Naive B cell (primary cell): Measurements from ENCODE around the gene GNAI1. TPM values are rescaled to one million over a fixed set of nuclear protein-coding genes. Genes with fewer than 3 reads are reported as not detected.

ENCODE experiments used
- ATAC-seq, 2 donors: fragments of 150-1000 bp; cut with Tn5 transposase; 2 replicates each; pipeline ENCODE4 v1.10.0; 2021; ENCODE audit warnings: low read depth in 2 of 2, mild to moderate bottlenecking in 2 of 2, moderate library complexity in 2 of 2
- DNase-seq: peaks from one replicate; pipeline ENCODE4 v3.0.0; 2022
- H3K27ac Mint-ChIP-seq, 6 donors: one replicate each; pipeline ENCODE4 v1.8.0; 2020 to 2022; ENCODE audit warnings: mild to moderate bottlenecking in 6 of 6, mixed read lengths in 6 of 6, moderate library complexity in 5 of 6, inconsistent platforms in 2 of 6
- H3K27me3 Mint-ChIP-seq, 3 donors: one replicate each; pipeline ENCODE4 v1.8.0; 2021 to 2022; ENCODE audit warnings: mixed read lengths in 3 of 3, mild to moderate bottlenecking in 1 of 3
- H3K36me3 Mint-ChIP-seq, 2 donors: one replicate each; pipeline ENCODE4 v1.8.0; 2020 to 2022; ENCODE audit warnings: mixed read lengths in 2 of 2, inconsistent platforms in 1 of 2, mild to moderate bottlenecking in 1 of 2
- H3K4me1 Mint-ChIP-seq, 3 donors: one replicate each; pipeline ENCODE4 v1.8.0; 2020 to 2022; ENCODE audit warnings: mixed read lengths in 3 of 3, inconsistent platforms in 1 of 3, mild to moderate bottlenecking in 1 of 3, moderate library complexity in 1 of 3
- H3K4me3 Mint-ChIP-seq, 8 donors: one replicate each; pipeline ENCODE4 v1.8.0; 2020 to 2022; ENCODE audit warnings: mild to moderate bottlenecking in 8 of 8, mixed read lengths in 8 of 8, moderate library complexity in 8 of 8, inconsistent platforms in 2 of 8
- H3K9me3 Mint-ChIP-seq, 7 donors: one replicate each; pipeline ENCODE4 v1.8.0; 2020 to 2022; ENCODE audit warnings: mixed read lengths in 7 of 7, mild to moderate bottlenecking in 5 of 7, inconsistent platforms in 2 of 7, moderate library complexity in 1 of 7
- polyA plus RNA-seq, 6 donors: library from polyadenylated mRNA; unstranded; fragments of 300-500 nt; fragmentation: Illumina TruSeq; gene quantifications; one replicate each; pipeline ENCODE4 v1.2.3, GENCODE V29; 2021; ENCODE audit warnings: low read depth in 6 of 6

GNAI1 gene
- polyA plus RNA-seq, 6 donors from 2014 or later = 0.44 to 1.1 (median 0.93) TPM; not detected in 2

- no peaks in the 10 kb centered on the region for H3K27me3 Mint-ChIP-seq
- DNase-seq (no peak), ATAC-seq (no peak)
- H3K9me3 Mint-ChIP-seq = no peaks in the 10 kb centered on the region
- H3K4me3 Mint-ChIP-seq = no peak overlapping the region
- H3K27ac Mint-ChIP-seq = no peak overlapping the region
- H3K36me3 Mint-ChIP-seq = no peaks in the 10 kb centered on the region
- H3K4me1 Mint-ChIP-seq = peaks cover 5 to 9% (median 7%) of the 10 kb centered on the region in 3 donors
These were observed 24.3 kb upstream of the GNAI1 start for GRCh38 chr7:80110376-80110775.

GRCh38 chr7:80114159-80114558, 20.5 kb upstream of the GNAI1 start:
- Mint-ChIP-seq H3K4me3 (no peak overlapping the region), H3K9me3 (no peaks in the 10 kb centered on the region), H3K27me3 (peaks cover 0 to 4% (median 0%) of the 10 kb centered on the region in 3 donors), H3K27ac (no peak overlapping the region), H3K36me3 (no peaks in the 10 kb centered on the region), H3K4me1 (peaks cover 0 to 2% (median 0%) of the 10 kb centered on the region in 3 donors)
- ATAC-seq = no peak
- no peak for DNase-seq

GRCh38 chr7:80124526-80125264, 9.9 kb upstream of the GNAI1 start:
- DNase-seq = no peak
- peak overlapping the region in 1 of 6 donors; percentile 95 for H3K27ac Mint-ChIP-seq

GRCh38 chr7:80127412-80128160, 7.0 kb upstream of the GNAI1 start:
- Mint-ChIP-seq H3K9me3 (no peaks in the 10 kb centered on the region), H3K27me3 (peaks cover 0 to 5% (median 0%) of the 10 kb centered on the region in 3 donors), H3K36me3 (no peaks in the 10 kb centered on the region), H3K4me1 (peaks cover 4 to 7% (median 5%) of the 10 kb centered on the region in 3 donors), H3K27ac (peak overlapping the region in 1 of 6 donors; percentile 64), H3K4me3 (no peak overlapping the region)
- ATAC-seq = no peak
- no peak for DNase-seq

More at GRCh38 chr7:80124526-80125264, 9.9 kb upstream of the GNAI1 start:
- ATAC-seq = peak; percentile 30 to 51
- H3K4me3 Mint-ChIP-seq = peak overlapping the region in 1 of 8 donors; percentile 37
- H3K27me3 Mint-ChIP-seq = no peaks in the 10 kb centered on the region
- no peaks in the 10 kb centered on the region for H3K9me3 Mint-ChIP-seq
- H3K4me1 Mint-ChIP-seq = peaks cover 4 to 7% (median 5%) of the 10 kb centered on the region in 3 donors
- H3K36me3 Mint-ChIP-seq = no peaks in the 10 kb centered on the region

- DNase-seq (no peak), ATAC-seq (no peak)
- H3K27me3 Mint-ChIP-seq = peaks cover 4 to 10% (median 5%) of the 10 kb centered on the region in 3 donors
- H3K4me1 Mint-ChIP-seq = peaks cover 5 to 11% (median 8%) of the 10 kb centered on the region in 3 donors
- no peak overlapping the region for H3K4me3 Mint-ChIP-seq
- no peak overlapping the region for H3K27ac Mint-ChIP-seq
- H3K9me3 Mint-ChIP-seq = no peaks in the 10 kb centered on the region
- H3K36me3 Mint-ChIP-seq = no peaks in the 10 kb centered on the region
These were observed 5.7 kb upstream of the GNAI1 start for GRCh38 chr7:80128918-80129317.

GRCh38 chr7:80129785-80130184, 4.8 kb upstream of the GNAI1 start:
- Mint-ChIP-seq H3K4me3 (no peak overlapping the region), H3K27me3 (peaks cover 8 to 14% (median 9%) of the 10 kb centered on the region in 3 donors), H3K36me3 (no peaks in the 10 kb centered on the region), H3K4me1 (peaks cover 6 to 13% (median 9%) of the 10 kb centered on the region in 3 donors), H3K9me3 (no peaks in the 10 kb centered on the region), H3K27ac (no peak overlapping the region)
- ATAC-seq (no peak), DNase-seq (no peak)

GRCh38 chr7:80131675-80132435, 2.8 kb upstream of the GNAI1 start:
- DNase-seq (no peak), ATAC-seq (no peak)
- Mint-ChIP-seq H3K4me1 (peaks cover 14 to 23% (median 17%) of the 10 kb centered on the region in 3 donors), H3K27me3 (peaks cover 19 to 24% (median 23%) of the 10 kb centered on the region in 3 donors), H3K36me3 (no peaks in the 10 kb centered on the region), H3K4me3 (no peak overlapping the region), H3K27ac (no peak overlapping the region), H3K9me3 (no peaks in the 10 kb centered on the region)

GRCh38 chr7:80132594-80132993, 2.0 kb upstream of the GNAI1 start:
- Mint-ChIP-seq H3K9me3 (peaks cover 0 to 2% (median 0%) of the 10 kb centered on the region in 7 donors), H3K4me3 (peak overlapping the region in 2 of 8 donors; percentile 10 to 75), H3K4me1 (peaks cover 16 to 26% (median 18%) of the 10 kb centered on the region in 3 donors), H3K27ac (no peak overlapping the region), H3K36me3 (peaks cover 0 to 3% of the 10 kb centered on the region in 2 donors), H3K27me3 (peaks cover 24 to 28% (median 28%) of the 10 kb centered on the region in 3 donors)
- DNase-seq = no peak
- no peak for ATAC-seq

- H3K27ac Mint-ChIP-seq = no peak overlapping the region
- H3K9me3 Mint-ChIP-seq = peaks cover 0 to 4% (median 0%) of the 10 kb centered on the region in 7 donors
- peaks cover 29 to 35% (median 31%) of the 10 kb centered on the region in 3 donors for H3K27me3 Mint-ChIP-seq
- ATAC-seq (no peak), DNase-seq (no peak)
- peak overlapping the region; percentile 75 to 87 (median 79) for H3K4me3 Mint-ChIP-seq
- H3K36me3 Mint-ChIP-seq = peaks cover 0 to 7% of the 10 kb centered on the region in 2 donors
- peaks cover 16 to 30% (median 18%) of the 10 kb centered on the region in 3 donors for H3K4me1 Mint-ChIP-seq
These were observed 1.1 kb upstream of the GNAI1 start for GRCh38 chr7:80133361-80134114.

GRCh38 chr7:80134115-80134535, 506 bp upstream of the GNAI1 start:
- H3K27ac Mint-ChIP-seq = peak overlapping the region in 1 of 6 donors; percentile 53
- peaks cover 16 to 30% (median 18%) of the 10 kb centered on the region in 3 donors for H3K4me1 Mint-ChIP-seq
- ATAC-seq (peak in 1 of 2 donors; percentile 5), DNase-seq (no peak)
- peaks cover 0 to 4% (median 0%) of the 10 kb centered on the region in 7 donors for H3K9me3 Mint-ChIP-seq
- H3K4me3 Mint-ChIP-seq = peak overlapping the region; percentile 75 to 87 (median 79)
- H3K36me3 Mint-ChIP-seq = peaks cover 0 to 7% of the 10 kb centered on the region in 2 donors
- H3K27me3 Mint-ChIP-seq = peaks cover 31 to 41% (median 35%) of the 10 kb centered on the region in 3 donors

GRCh38 chr7:80135309-80136104, 876 bp downstream of the GNAI1 start:
- H3K27ac Mint-ChIP-seq = peak overlapping the region in 1 of 6 donors; percentile 39
- H3K36me3 Mint-ChIP-seq = peaks cover 0 to 7% of the 10 kb centered on the region in 2 donors
- ATAC-seq (peak; percentile 29 to 43), DNase-seq (peak; percentile 4)
- peaks cover 0 to 4% (median 0%) of the 10 kb centered on the region in 7 donors for H3K9me3 Mint-ChIP-seq
- H3K4me3 Mint-ChIP-seq = peak overlapping the region; percentile 79 to 93 (median 89)
- peaks cover 16 to 30% (median 18%) of the 10 kb centered on the region in 3 donors for H3K4me1 Mint-ChIP-seq
- peaks cover 31 to 42% (median 38%) of the 10 kb centered on the region in 3 donors for H3K27me3 Mint-ChIP-seq
